Articular chondrocyte of knee joint (primary cell): Measurements from ENCODE around the gene PCDHB5. TPM values are rescaled to one million over a fixed set of nuclear protein-coding genes. Genes with fewer than 3 reads are reported as not detected.

ENCODE experiments used
- total RNA-seq: library from RNA; depleted of rRNA; stranded (reverse); fragments of >200 nt; gene quantifications from 2 replicates; pipeline ENCODE4 v1.2.3, GENCODE V29; 2012

Gene PCDHB5
- 2.9 and 3.6 TPM in 2 replicates for total RNA-seq

DNA sequence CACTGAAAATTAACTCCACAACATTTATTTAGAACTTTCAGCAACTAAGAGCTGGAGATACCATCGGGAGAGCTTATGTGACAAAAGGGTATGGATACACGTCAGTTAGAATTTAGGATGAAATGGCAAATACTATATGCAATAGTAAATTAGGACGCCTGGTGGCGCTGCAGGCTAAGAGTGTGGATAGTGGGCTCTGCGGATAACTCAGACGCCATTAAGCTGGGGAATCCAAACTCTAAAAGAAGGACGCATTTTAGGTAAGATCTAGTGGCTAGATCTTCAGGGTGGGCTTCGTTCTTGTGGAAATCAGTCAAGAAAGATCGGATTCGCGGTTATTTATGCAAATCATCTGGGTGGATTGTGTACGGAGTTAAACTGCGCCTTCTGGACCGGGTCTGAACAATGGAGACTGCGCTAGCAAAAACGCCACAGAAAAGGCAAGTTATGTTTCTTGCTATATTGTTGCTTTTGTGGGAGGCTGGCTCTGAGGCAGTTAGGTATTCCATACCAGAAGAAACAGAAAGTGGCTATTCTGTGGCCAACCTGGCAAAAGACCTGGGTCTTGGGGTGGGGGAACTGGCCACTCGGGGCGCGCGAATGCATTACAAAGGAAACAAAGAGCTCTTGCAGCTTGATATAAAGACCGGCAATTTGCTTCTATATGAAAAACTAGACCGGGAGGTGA lies at the start of gene PCDHB5:
TSS of gene PCDHB5 (plus strand) at position 177 of the 688 bp plus-strand sequence. CDS start at position 406, 229 bp downstream.

DNA sequence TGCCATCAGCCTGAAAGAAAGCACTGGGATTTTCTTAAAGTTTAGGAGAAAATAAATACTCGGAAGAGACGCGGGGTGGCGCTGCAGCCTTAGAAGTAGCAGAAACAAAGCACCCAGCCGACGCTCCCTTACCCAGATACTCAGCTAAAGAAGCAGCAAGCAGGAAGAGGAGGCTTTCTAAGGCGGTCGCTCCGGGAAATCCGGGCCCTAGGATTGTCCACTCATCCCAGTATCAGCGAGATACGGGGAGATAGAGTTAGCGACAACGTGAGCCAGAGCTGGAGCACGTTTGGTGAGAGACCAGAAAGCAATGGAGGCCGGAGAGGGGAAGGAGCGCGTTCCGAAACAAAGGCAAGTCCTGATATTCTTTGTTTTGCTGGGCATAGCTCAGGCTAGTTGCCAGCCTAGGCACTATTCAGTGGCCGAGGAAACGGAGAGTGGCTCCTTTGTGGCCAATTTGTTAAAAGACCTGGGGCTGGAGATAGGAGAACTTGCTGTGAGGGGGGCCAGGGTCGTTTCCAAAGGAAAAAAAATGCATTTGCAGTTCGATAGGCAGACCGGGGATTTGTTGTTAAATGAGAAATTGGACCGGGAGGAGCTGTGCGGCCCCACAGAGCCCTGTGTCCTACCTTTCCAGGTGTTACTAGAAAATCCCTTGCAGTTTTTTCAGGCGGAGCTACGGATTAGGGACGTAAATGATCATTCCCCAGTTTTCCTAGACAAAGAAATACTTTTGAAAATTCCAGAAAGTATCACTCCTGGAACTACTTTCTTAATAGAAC lies 40.3 kb upstream of the PCDHB5 start, which contains the start of gene PCDHB2:
TSS of gene PCDHB2 (plus strand) at position 135 of the 782 bp plus-strand sequence. CDS start at position 311, 176 bp downstream.

DNA sequence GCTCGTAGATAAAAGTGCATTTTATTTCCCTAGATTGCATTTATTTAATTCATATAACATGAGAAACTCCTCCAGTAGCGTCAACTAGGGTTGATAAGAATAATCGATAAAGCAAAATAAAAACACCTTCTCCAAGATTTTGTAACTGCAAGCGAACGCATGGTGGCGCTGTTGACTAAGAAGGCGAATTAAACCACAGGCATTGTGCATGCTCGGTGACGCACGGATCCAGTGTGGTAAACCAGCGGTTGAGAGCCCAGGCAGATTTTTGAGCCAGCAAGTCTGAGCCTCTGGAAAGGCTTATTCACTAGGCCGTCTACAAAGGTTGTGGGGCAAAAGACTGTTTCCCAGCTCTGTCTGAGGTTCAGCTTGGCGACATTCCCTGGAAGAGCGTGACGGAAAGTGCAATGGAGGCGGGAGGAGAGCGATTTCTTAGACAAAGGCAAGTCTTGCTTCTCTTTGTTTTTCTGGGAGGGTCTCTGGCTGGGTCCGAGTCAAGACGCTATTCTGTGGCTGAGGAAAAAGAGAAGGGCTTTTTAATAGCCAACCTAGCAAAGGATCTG lies 34.7 kb upstream of the PCDHB5 start, which contains the start of gene PCDHB3:
TSS of gene PCDHB3 (plus strand) at position 231 of the 563 bp plus-strand sequence. CDS start at position 408, 177 bp downstream.

DNA sequence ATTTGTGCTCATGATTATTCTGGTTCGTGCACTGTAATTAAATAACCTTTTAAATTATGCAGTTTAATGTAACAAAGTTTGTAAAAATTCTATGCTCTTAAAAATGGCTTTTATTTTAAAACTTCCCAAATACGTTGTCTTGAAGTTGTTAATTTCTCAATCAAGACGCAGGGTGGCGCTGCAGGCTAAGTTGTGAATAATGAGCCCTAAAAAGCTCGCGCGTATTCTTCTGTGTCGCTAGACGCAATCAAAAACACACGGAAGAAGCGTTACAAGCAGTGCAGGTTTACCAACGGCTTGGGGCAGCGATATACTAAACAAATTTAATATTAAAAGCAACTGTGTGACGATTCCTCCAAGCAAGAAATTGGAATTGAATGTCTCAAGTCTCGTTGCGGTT lies 13.4 kb upstream of the PCDHB5 start, which contains the start of gene PCDHB4:
TSS of gene PCDHB4 (plus strand) at position 256 of the 400 bp plus-strand sequence. CDS start 181 bp downstream, outside the sequence.

DNA sequence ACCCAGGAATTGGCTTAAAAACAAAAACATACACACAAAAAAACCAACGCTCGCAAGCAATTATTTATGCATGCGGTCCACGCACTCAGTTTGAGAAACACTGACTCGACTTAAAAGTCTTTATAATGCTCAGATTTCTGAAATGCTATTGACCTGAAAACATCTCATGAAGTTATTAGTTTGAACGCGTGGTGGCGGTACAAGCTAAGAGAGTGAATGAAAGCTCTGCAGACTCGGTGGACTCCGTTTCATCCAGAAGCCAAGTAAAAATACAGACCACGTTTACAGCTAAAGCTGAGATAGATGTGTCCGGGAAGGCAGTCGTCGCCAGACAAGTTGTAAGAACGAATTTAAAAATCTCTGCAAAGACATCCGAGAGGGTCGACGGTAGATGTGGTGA lies 14.8 kb downstream of the PCDHB5 start, which contains the start of gene PCDHB6:
TSS of gene PCDHB6 (plus strand) at position 246 of the 400 bp plus-strand sequence. CDS start 201 bp downstream, outside the sequence.

DNA sequence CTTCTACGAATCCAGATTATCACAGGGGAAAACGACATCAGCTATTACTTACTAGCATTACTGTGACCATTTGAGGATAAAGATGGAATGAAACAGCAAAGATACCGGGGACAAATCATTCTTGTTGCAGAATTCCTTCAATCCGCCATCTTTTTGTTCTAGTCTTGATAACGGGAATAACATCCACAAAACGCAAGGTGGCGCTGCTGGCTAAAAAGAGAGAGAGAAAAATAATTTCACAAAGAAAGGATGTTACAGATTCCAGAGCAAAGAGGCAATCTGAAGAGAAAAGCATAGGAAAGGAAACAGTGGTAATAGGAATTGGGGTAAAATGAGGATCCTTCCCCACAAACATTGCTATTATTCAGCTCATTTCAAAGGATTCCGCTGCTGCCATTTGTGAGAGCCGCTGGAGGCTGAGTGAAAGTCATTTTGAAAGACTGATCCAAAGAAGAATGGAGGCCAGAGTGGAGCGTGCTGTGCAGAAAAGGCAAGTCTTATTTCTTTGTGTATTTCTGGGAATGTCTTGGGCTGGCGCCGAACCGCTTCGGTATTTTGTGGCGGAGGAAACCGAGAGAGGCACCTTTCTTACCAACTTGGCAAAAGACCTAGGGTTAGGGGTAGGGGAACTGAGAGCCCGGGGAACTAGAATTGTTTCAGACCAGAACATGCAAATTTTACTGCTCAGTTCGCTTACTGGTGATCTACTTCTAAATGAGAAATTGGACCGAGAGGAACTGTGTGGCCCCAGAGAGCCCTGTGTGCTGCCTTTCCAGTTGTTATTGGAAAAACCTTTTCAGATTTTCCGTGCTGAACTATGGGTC lies 37.6 kb downstream of the PCDHB5 start, which contains the start of gene PCDHB7:
TSS of gene PCDHB7 (plus strand) at position 264 of the 824 bp plus-strand sequence. CDS start at position 456, 192 bp downstream.

DNA sequence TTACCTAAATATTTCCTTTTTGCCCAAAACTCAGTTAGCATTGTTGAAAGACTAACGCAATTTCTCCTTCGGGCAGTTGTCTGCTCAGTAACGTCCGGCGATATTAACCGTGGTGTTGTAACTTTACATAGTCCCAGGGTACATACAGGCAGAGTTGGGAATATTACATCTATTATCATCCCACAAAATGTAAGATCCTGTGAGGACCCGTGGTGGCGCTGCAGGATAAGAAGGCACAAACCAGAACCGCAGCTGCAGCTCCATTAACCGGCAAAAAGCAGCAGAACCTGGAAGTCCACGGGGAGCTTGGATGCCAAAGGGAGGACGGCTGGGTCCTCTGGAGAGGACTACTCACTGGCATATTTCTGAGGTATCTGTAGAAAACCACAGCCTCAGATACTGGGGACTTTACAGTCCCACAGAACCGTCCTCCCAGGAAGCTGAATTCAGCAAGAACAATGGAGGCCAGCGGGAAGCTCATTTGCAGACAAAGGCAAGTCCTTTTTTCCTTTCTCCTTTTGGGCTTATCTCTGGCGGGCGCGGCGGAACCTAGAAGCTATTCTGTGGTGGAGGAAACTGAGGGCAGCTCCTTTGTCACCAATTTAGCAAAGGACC lies 42.7 kb downstream of the PCDHB5 start, which contains the start of gene PCDHB8:
TSS of gene PCDHB8 (plus strand) at position 214 of the 615 bp plus-strand sequence. CDS start at position 459, 245 bp downstream.

DNA sequence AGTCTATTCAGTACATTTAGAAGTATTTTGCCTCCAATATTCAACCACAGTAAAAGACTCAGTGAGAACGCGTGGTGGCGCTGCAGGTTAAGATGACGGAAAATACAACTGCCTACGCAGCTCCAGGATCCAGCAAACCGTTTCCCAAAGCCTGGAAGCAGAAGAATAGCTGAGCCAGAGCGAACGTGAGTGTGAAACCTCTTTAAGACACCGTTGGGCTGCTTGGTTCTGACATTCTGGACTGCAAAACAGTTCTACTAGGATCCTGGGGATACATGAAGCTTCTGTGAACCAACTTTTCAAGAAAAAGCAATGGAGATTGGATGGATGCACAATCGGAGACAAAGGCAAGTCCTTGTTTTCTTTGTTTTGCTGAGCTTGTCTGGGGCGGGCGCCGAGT lies 47.2 kb downstream of the PCDHB5 start, which contains the start of gene PCDHB16:
TSS of gene PCDHB16 (plus strand) at position 140 of the 400 bp plus-strand sequence. CDS start at position 313, 173 bp downstream.

DNA sequence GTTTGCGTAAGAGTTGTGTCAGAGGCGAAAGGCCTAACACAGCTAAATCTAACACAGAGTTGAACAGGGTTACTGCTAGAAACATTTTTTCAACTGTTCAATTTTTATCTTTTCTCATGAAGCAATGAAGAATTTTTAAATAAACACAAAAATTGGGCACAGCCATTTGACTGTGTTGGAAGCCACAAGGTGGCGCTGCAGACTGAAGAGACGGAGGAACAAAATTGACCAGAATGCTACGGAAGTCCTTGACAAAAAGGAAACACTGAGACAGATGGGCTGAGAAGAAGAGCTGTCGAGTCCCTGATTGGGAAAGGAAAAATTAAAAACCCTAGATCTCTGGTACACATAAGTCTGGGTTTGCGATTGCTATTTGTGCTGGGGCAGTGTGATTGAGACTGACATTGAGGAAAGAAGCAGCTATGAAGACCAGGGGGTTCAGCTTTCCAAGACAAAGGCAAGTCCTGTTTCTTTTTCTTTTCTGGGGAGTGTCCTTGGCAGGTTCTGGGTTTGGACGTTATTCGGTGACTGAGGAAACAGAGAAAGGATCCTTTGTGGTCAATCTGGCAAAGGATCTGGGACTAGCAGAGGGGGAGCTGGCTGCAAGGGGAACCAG lies 52.0 kb downstream of the PCDHB5 start, which contains the start of gene PCDHB9:
TSS of gene PCDHB9 (plus strand) at position 265 of the 616 bp plus-strand sequence. CDS start at position 423, 158 bp downstream.

Other genes starting within 250 kb of the PCDHB5 start
- gene PCDHAC1, start 208.9 kb upstream of the PCDHB5 start, total RNA-seq = under 0.01 and 0.13 TPM in 2 replicates
- 0.13 and 0.22 TPM in 2 replicates for gene PCDHAC2, start 168.7 kb upstream of the PCDHB5 start, total RNA-seq
- gene PCDHB1, start 83.8 kb upstream of the PCDHB5 start, total RNA-seq = under 0.01 TPM in 1 of 2 replicates, not detected in the other
- gene PCDHB2, start 40.6 kb upstream of the PCDHB5 start, total RNA-seq = 3.9 and 4.2 TPM in 2 replicates
- 0.97 and 1.0 TPM in 2 replicates for gene PCDHB3, start 34.7 kb upstream of the PCDHB5 start, total RNA-seq
- 1.8 and 2.1 TPM in 2 replicates for gene PCDHB4, start 13.4 kb upstream of the PCDHB5 start, total RNA-seq
- 0.65 and 0.97 TPM in 2 replicates for gene PCDHB6, start 14.9 kb downstream of the PCDHB5 start, total RNA-seq
- 2.0 and 2.5 TPM in 2 replicates for gene PCDHB7, start 37.4 kb downstream of the PCDHB5 start, total RNA-seq
- gene PCDHB8, start 42.6 kb downstream of the PCDHB5 start, total RNA-seq = 0.52 and 1.1 TPM in 2 replicates
- gene PCDHB16, start 47.2 kb downstream of the PCDHB5 start, total RNA-seq = 3.1 and 4.4 TPM in 2 replicates
- gene PCDHB9, start 52.0 kb downstream of the PCDHB5 start, total RNA-seq = 0.91 and 2.3 TPM in 2 replicates
- 2.2 and 2.5 TPM in 2 replicates for gene PCDHB10, start 57.1 kb downstream of the PCDHB5 start, total RNA-seq
- gene PCDHB11, start 64.4 kb downstream of the PCDHB5 start, total RNA-seq = 1.4 and 1.7 TPM in 2 replicates
- gene PCDHB12, start 73.5 kb downstream of the PCDHB5 start, total RNA-seq = 1.0 and 1.3 TPM in 2 replicates
- gene PCDHB13, start 78.7 kb downstream of the PCDHB5 start, total RNA-seq = 2.7 and 4.0 TPM in 2 replicates
- gene PCDHB14, start 88.1 kb downstream of the PCDHB5 start, total RNA-seq = 3.8 and 4.4 TPM in 2 replicates
- 1.7 and 1.9 TPM in 2 replicates for gene PCDHB15, start 110.2 kb downstream of the PCDHB5 start, total RNA-seq
- gene SLC25A2, start 168.8 kb downstream of the PCDHB5 start, total RNA-seq = 0.32 and 0.39 TPM in 2 replicates
- 61.7 and 84.2 TPM in 2 replicates for gene TAF7, start 185.6 kb downstream of the PCDHB5 start, total RNA-seq
- 1.4 and 1.9 TPM in 2 replicates for gene PCDHGA1, start 195.3 kb downstream of the PCDHB5 start, total RNA-seq
- gene PCDHGA2, start 203.6 kb downstream of the PCDHB5 start, total RNA-seq = 4.7 and 4.9 TPM in 2 replicates
- gene PCDHGA3, start 208.6 kb downstream of the PCDHB5 start, total RNA-seq = 3.7 and 6.2 TPM in 2 replicates
- 4.1 and 6.1 TPM in 2 replicates for gene PCDHGB1, start 214.9 kb downstream of the PCDHB5 start, total RNA-seq
- 6.7 and 8.9 TPM in 2 replicates for gene PCDHGA4, start 219.8 kb downstream of the PCDHB5 start, total RNA-seq
- gene PCDHGB2, start 224.8 kb downstream of the PCDHB5 start, total RNA-seq = 6.5 and 6.8 TPM in 2 replicates
- 5.6 and 6.5 TPM in 2 replicates for gene PCDHGA5, start 229.0 kb downstream of the PCDHB5 start, total RNA-seq
- 8.4 and 8.6 TPM in 2 replicates for gene PCDHGB3, start 235.0 kb downstream of the PCDHB5 start, total RNA-seq
- gene PCDHGA6, start 238.7 kb downstream of the PCDHB5 start, total RNA-seq = 7.8 and 10.4 TPM in 2 replicates
- gene PCDHGA7, start 247.5 kb downstream of the PCDHB5 start, total RNA-seq = 9.0 and 10.6 TPM in 2 replicates